Nucleus accumbens (tissue), 56 donors: Measurements from ENCODE around the gene WNT3A.
A peak's percentile ranks its signal among the peaks of the same experiment; 100 is the strongest.

Source experiments
- DNase-seq, 56 donors: peaks; one replicate each; lab custom pipeline; 2025; lab: John Stamatoyannopoulos, UW

The WNT3A gene

GRCh38 chr1:228108055-228108690, 101.4 kb downstream of the WNT3A start:
- no peak for DNase-seq

GRCh38 chr1:228108742-228109072, 101.9 kb downstream of the WNT3A start:
- DNase-seq = no peak

- peak; percentile 82 to 100 (median 98) for DNase-seq
These were observed 102.5 kb downstream of the WNT3A start, which contains the start of gene MRPL55 for GRCh38 chr1:228109073-228109961. Gene MRPL55 (minus strand): TSS chr1:228109299. CDS start chr1:228108260, 1,039 bp downstream.

GRCh38 chr1:228109962-228110488, 103.2 kb downstream of the WNT3A start:
- peak in 1 of 56 donors; percentile 31 for DNase-seq

GRCh38 chr1:228110556-228110955, 103.8 kb downstream of the WNT3A start:
- DNase-seq = no peak
